Kidney capillary endothelial cell (primary cell): ENCODE measurements around the gene SKAP2.

Experiments
- DNase-seq: peaks from one replicate; pipeline ENCODE4 v3.0.0-alpha.2; 2018; ENCODE audit warnings: low spot score

Gene SKAP2

GRCh38 chr7:26759108-26759507 is 105.3 kb downstream of the SKAP2 start:
- DNase-seq, result no peak

- no peak for DNase-seq
These were observed 121.2 kb downstream of the SKAP2 start for GRCh38 chr7:26743205-26743604.

- DNase-seq, result no peak
These were observed 128.3 kb downstream of the SKAP2 start for GRCh38 chr7:26735976-26736600.

GRCh38 chr7:26729150-26729775 is 135.1 kb downstream of the SKAP2 start:
- DNase-seq, result no peak

GRCh38 chr7:26726051-26726450 is 138.3 kb downstream of the SKAP2 start:
- DNase-seq, result no peak

GRCh38 chr7:26724795-26725194 is 139.6 kb downstream of the SKAP2 start:
- no peak for DNase-seq

- no peak for DNase-seq
These were observed 141.3 kb downstream of the SKAP2 start for GRCh38 chr7:26723129-26723528.

- DNase-seq, result no peak
These were observed 142.9 kb downstream of the SKAP2 start for GRCh38 chr7:26721450-26721849.

- DNase-seq, result no peak
These were observed 146.3 kb downstream of the SKAP2 start for GRCh38 chr7:26718063-26718462.

- DNase-seq, result no peak
These were observed 150.0 kb downstream of the SKAP2 start for GRCh38 chr7:26714438-26714837.

GRCh38 chr7:26714006-26714405 is 150.4 kb downstream of the SKAP2 start:
- DNase-seq, result no peak

- no peak for DNase-seq
These were observed 155.0 kb downstream of the SKAP2 start for GRCh38 chr7:26709210-26709990.

- DNase-seq, result peak; percentile 90
These were observed 158.8 kb downstream of the SKAP2 start for GRCh38 chr7:26705567-26705966.

- no peak for DNase-seq
These were observed 159.6 kb downstream of the SKAP2 start for GRCh38 chr7:26704786-26705185.

GRCh38 chr7:26704036-26704435 is 160.4 kb downstream of the SKAP2 start:
- no peak for DNase-seq

- DNase-seq, result no peak
These were observed 163.5 kb downstream of the SKAP2 start for GRCh38 chr7:26700893-26701292.

- no peak for DNase-seq
These were observed 164.0 kb downstream of the SKAP2 start for GRCh38 chr7:26700386-26700785.

GRCh38 chr7:26699766-26700165 is 164.6 kb downstream of the SKAP2 start:
- DNase-seq, result no peak

GRCh38 chr7:26698806-26699205 is 165.6 kb downstream of the SKAP2 start:
- no peak for DNase-seq

GRCh38 chr7:26698194-26698593 is 166.2 kb downstream of the SKAP2 start:
- DNase-seq, result no peak

GRCh38 chr7:26696978-26697377 is 167.4 kb downstream of the SKAP2 start:
- DNase-seq, result no peak

GRCh38 chr7:26696161-26696560 is 168.2 kb downstream of the SKAP2 start:
- DNase-seq, result no peak

- DNase-seq, result no peak
These were observed 169.7 kb downstream of the SKAP2 start for GRCh38 chr7:26694713-26695112.
